Upper lobe of right lung (tissue), 1 donor: ENCODE measurements around the gene TCP1. TPM values are rescaled to one million over a fixed set of nuclear protein-coding genes. Genes with fewer than 3 reads are reported as not detected.
A peak's percentile ranks its signal among the peaks of the same experiment; 100 is the strongest.
"Not testable (repeated sequence)": the region's sequence is repeated elsewhere in the genome, so short reads cannot be mapped to it uniquely, and the experiment has no call there.

Experiments used
- ATAC-seq: fragments of 200-7000 bp; cut with Tn5 transposase; one replicate; pipeline ENCODE4 v1.9.1; 2020; ENCODE audit warnings: mild to moderate bottlenecking, moderate library complexity
- DNase-seq: peaks from one replicate; pipeline ENCODE4 v3.0.0-alpha.2; 2020
- H3K27ac ChIP-seq: fragments of 200-600 bp; one replicate; pipeline ENCODE4 v1.8.0; 2022
- H3K27me3 ChIP-seq: fragments of 200-600 bp; one replicate; pipeline ENCODE4 v1.8.0; 2022; ENCODE audit warnings: mild to moderate bottlenecking
- H3K36me3 ChIP-seq: fragments of 200-600 bp; one replicate; pipeline ENCODE4 v1.8.0; 2022
- H3K4me1 ChIP-seq: fragments of 200-600 bp; one replicate; pipeline ENCODE4 v1.8.0; 2022
- H3K4me3 ChIP-seq: fragments of 200-600 bp; one replicate; pipeline ENCODE4 v1.8.0; 2022; ENCODE audit warnings: mild to moderate bottlenecking
- H3K9me3 ChIP-seq: fragments of 200-600 bp; one replicate; pipeline ENCODE4 v1.8.0; 2022
- intact Hi-C: fragments of 100-400 bp; cut with DNase I; formaldehyde crosslinking; loops from one replicate; pipeline ENCODE4 v1.11.0; 2022
- total RNA-seq: library from RNA; stranded (reverse); fragmentation: NEBNext Ultra II Directional; extraction: Animal tissue kit (Norgen Biotek cat#: 25700); gene quantifications from one replicate; pipeline ENCODE4 v1.2.1, GENCODE V29; 2021
- TF ChIP-seq, protein P1 (sequence below): fragments of 200-600 bp; IDR thresholded peaks from one replicate; pipeline ENCODE4 v1.8.0; 2022; ENCODE audit warnings: antibody characterized with exemption
- donor health status: DM: no; HTN: yes; CAD: no; lungs with severe emphysema.

TCP1 gene
- total RNA-seq, 1 donor from 2014 or later, result 105 TPM

DNA sequence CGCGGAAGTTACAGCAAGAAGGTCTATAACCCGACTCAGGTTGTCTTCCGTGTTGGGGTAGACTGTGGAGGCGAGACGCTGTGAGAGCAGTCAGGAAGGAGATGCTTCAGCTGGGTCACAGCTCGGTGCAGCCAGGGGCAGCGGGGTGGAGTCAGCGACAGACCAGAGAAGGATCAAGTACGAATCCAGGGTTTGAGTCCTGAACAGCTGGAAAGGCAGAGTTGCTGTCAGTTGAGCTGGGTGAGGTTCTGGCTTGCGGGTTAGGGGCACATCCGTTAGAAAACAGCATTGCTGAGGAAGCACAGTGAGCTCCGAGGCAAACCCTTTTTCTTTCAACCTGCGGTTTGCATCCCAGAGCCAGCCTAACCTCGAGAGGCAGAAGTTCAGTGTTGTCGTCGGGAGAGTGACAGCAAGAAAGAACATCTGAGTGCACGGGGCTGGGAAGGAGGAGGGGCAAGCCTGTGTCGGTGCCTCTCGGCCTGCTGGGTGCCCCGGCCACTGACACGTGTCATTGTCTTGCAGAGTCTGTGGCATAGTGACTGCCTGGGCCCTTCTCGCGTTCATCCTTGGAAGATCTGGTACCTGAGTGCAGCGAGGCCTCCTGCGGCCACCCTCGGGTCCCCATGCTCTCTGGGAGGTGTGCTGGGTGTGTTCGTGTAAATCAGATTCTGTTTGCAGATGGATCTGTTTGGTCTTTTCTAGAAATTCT is 30.7 kb upstream of the TCP1 start:
- H3K27me3 ChIP-seq, result no peaks in the 10 kb centered on the region
- TF ChIP-seq, protein P1, sequence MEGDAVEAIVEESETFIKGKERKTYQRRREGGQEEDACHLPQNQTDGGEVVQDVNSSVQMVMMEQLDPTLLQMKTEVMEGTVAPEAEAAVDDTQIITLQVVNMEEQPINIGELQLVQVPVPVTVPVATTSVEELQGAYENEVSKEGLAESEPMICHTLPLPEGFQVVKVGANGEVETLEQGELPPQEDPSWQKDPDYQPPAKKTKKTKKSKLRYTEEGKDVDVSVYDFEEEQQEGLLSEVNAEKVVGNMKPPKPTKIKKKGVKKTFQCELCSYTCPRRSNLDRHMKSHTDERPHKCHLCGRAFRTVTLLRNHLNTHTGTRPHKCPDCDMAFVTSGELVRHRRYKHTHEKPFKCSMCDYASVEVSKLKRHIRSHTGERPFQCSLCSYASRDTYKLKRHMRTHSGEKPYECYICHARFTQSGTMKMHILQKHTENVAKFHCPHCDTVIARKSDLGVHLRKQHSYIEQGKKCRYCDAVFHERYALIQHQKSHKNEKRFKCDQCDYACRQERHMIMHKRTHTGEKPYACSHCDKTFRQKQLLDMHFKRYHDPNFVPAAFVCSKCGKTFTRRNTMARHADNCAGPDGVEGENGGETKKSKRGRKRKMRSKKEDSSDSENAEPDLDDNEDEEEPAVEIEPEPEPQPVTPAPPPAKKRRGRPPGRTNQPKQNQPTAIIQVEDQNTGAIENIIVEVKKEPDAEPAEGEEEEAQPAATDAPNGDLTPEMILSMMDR, result no peak
- no peak overlapping the region for H3K27ac ChIP-seq
- DNase-seq, result no peak
- no peaks in the 10 kb centered on the region for H3K36me3 ChIP-seq
- H3K9me3 ChIP-seq, result no peaks in the 10 kb centered on the region
- H3K4me3 ChIP-seq, result no peak overlapping the region
- H3K4me1 ChIP-seq, result no peaks in the 10 kb centered on the region
- intact Hi-C loops, result no loop called here
- ATAC-seq, result peak; percentile 33

DNA sequence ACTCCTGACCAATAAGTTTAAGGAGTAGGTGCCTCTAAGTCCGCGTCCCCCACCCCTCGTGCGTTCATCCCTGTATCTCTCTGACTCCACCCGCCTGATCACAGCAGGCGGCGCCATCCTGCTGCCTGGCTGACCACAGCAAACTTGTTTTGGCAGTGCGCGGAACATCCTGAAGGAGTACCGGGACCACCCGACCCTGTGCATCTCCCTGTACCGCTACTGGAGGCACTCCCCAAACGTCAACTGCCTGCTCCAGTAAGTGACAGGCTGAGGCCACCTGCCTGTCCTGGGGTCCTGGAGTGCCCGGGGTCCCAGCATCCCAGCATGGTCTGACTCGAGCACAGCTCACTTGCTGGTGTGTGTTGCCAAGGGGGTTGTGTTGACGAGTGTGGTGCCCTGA is 29.7 kb upstream of the TCP1 start:
- no peak for ATAC-seq
- DNase-seq, result no peak
- Histone ChIP-seq H3K9me3 (no peaks in the 10 kb centered on the region), H3K36me3 (no peaks in the 10 kb centered on the region), H3K4me1 (no peaks in the 10 kb centered on the region), H3K27me3 (no peaks in the 10 kb centered on the region), H3K4me3 (no peak overlapping the region), H3K27ac (no peak overlapping the region)
- TF ChIP-seq, protein P1, result no peak
- intact Hi-C loops, result no loop called here

DNA sequence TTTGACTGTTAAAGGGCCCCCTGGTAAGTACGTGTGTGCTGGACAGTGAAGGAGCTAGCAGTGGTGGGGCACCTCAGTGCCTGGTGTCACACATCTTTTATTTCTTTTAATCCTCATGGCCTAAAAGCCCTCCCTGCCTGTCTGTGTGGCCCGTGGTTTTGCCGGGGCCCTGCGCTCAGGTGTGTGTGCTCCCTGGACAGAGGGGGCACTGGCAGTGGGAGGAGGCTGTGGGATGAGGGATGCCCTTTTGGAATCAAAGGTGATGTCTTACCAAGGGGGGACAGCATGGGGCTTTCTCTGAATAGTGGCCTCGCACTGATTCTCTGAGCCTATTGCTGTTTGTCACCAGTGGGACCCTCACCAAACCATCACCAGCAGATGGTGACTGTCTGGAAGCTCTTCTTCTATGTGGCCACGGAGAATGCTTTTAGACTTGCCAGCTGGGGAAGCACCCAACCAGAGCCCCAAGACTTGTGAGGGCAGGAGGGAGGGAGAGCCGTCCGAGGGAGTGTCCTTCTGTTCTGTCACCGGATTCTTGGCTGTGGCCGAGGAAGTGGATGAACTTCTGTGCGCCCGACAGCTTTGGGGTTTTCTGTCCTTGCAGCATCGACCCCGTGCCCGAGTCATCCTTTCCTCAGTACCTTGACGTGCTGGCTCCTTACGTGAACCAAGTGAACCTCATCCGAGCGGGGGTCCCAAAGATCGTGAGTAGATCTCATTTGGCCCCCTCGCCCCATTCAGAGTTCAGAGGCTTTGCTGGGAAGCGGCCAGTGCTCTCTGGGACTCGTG is 28.7 kb upstream of the TCP1 start:
- H3K4me3 ChIP-seq, result no peak overlapping the region
- TF ChIP-seq, protein P1, result no peak
- intact Hi-C loops, result no loop called here
- no peak overlapping the region for H3K27ac ChIP-seq
- no peaks in the 10 kb centered on the region for H3K4me1 ChIP-seq
- ATAC-seq (no peak), DNase-seq (no peak)
- H3K36me3 ChIP-seq, result no peaks in the 10 kb centered on the region
- H3K9me3 ChIP-seq, result no peaks in the 10 kb centered on the region
- H3K27me3 ChIP-seq, result no peaks in the 10 kb centered on the region

DNA sequence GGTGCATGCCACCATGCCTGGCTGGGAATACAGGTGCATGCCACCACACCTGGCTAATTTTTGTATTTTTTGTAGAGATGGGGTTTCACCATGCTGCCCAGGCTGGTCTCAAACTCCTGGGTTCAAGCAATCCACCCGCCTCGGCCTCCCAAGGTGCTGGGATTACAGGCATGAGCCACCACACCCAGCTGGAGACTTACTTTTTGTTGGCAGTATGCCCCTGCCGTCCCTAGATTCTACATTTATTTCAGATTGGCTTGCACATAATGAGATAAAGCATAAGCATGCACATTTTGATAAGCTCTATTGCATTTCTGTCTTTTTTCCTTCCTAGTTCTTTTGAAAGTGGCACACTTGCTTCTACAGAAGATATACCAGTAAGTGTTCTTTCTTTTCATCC is 27.4 kb upstream of the TCP1 start:
- H3K27ac ChIP-seq, ATAC-seq, H3K27me3 ChIP-seq, H3K4me3 ChIP-seq, DNase-seq, H3K9me3 ChIP-seq, H3K36me3 ChIP-seq, intact Hi-C loops, H3K4me1 ChIP-seq: not testable (repeated sequence)

DNA sequence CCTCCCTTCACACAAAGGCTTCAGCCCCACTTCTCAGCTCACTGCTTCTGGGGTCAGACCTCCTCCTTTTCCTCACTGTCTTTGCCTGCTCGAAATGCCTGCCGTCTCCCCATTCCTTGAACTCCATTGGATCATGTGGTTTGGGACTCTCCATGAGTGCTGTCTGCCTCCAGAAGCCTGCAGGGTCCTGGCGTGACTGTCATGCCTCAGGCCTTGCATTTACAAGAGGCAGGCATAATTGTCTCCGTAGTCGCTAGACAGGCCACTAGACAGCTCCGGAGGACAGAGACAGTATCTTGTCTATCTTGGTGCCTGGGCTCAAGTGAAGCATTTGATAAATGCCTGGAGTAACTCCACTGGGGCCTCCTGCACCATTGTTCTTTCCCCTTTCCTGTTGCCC is 26.0 kb upstream of the TCP1 start:
- H3K27me3 ChIP-seq, result no peaks in the 10 kb centered on the region
- ATAC-seq, result no peak
- TF ChIP-seq, protein P1, result no peak
- no peaks in the 10 kb centered on the region for H3K36me3 ChIP-seq
- intact Hi-C loops, result no loop called here
- no peak for DNase-seq
- no peak overlapping the region for H3K4me3 ChIP-seq
- H3K4me1 ChIP-seq, result no peaks in the 10 kb centered on the region
- H3K9me3 ChIP-seq, result no peaks in the 10 kb centered on the region
- H3K27ac ChIP-seq, result no peak overlapping the region

DNA sequence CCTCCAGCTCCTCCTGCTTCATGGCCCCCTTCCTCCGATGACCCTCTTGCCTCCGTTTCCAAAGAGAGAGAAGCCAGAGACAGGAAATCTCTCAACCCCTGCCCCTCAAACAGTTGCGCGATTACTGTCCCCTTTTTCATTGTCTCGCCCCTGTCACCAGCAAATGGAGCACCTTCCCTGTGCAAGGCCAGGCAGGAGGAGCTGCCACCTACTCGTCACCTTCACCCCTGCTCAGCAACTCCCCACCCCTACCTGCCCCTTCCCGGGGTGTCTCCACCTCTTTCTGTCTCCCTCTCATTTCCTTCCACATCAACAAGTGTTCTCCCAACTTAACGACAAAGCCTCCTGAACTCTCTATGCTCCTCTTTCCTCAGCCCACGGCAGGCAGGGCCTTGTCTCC is 24.4 kb upstream of the TCP1 start:
- Histone ChIP-seq H3K4me3 (no peak overlapping the region), H3K36me3 (no peaks in the 10 kb centered on the region), H3K27me3 (no peaks in the 10 kb centered on the region), H3K27ac (no peak overlapping the region), H3K4me1 (no peaks in the 10 kb centered on the region), H3K9me3 (no peaks in the 10 kb centered on the region)
- TF ChIP-seq, protein P1, result no peak
- ATAC-seq (no peak), DNase-seq (no peak)
- intact Hi-C loops, result no loop called here
